Mammary epithelial cell (primary cell): Measurements from ENCODE around the gene MSX2.

ENCODE experiments used
- CTCF ChIP-seq, 2 donors: IDR thresholded peaks in 1 of 2; conservative IDR thresholded peaks in 1 of 2; 2 replicates each; pipeline ENCODE4 v1.5.1; 2011 to 2012; ENCODE audit warnings: inconsistent platforms in 2 of 2, low read length in 2 of 2, mild to moderate bottlenecking in 2 of 2, control low read depth in 1 of 2, low read depth in 1 of 2; ENCODE audit not compliant: insufficient read depth in 1 of 2; ENCODE audit errors: extremely low read depth in 1 of 2
- EZH2 ChIP-seq: IDR thresholded peaks from 2 replicates; pipeline ENCODE4 v1.6.1; 2012; ENCODE audit warnings: low read length, inconsistent platforms, borderline replicate concordance

GRCh38 chr5:174714751-174715150 is 9.6 kb upstream of the MSX2 start:
- TF ChIP-seq CTCF (conservative IDR thresholded peaks at IDR 0.05 in 1 of 2, IDR thresholded peaks at IDR 0.05 in 1 of 2; ENCODE audit: extremely low read depth in 1 of 2, insufficient read depth in 1 of 2, low read depth in 1 of 2, low read length in 2 of 2) = no peak
- no peak for TF ChIP-seq EZH2
